PC-9 (cell line): ENCODE results near the gene SAMD9L. TPM values are rescaled to one million over a fixed set of nuclear protein-coding genes. Genes with fewer than 3 reads are reported as not detected.

ENCODE experiments used
- BruUV-seq: library from RNA; stranded (reverse); fragments of 400-500 nt; replicated peaks from 2 replicates; lab custom pipeline; 2021; lab: Mats Ljungman, UMichigan
- CTCF ChIA-PET: fragments of 300-600 bp; sonication (Branson Sonifier 250); formaldehyde crosslinking; loops from one replicate; lab custom pipeline; 2022; ENCODE audit warnings: antibody characterized with exemption; lab: Charles Lee
- POLR2A ChIA-PET: fragments of 300-600 bp; sonication (Branson Sonifier 250); formaldehyde crosslinking; loops from one replicate; lab custom pipeline; 2022; ENCODE audit warnings: antibody characterized with exemption; ENCODE audit not compliant: unreplicated experiment; lab: Charles Lee
- DNase-seq, 2 experiments: peaks; one replicate each; pipeline versions ENCODE4 v3.0.0 to v3.0.0-alpha.2; 2015 to 2022; ENCODE audit warnings: mixed read lengths in 1 of 2
- H2AFZ ChIP-seq: fragments of 200-600 bp; sonication (generic); 2 replicates; pipeline ENCODE4 v1.8.1; 2017; ENCODE audit warnings: antibody characterized with exemption
- H3F3A ChIP-seq: fragments of 200-600 bp; sonication (generic); 2 replicates; pipeline ENCODE4 v1.8.1; 2017; ENCODE audit warnings: antibody characterized with exemption, mild to moderate bottlenecking, low read depth; ENCODE audit not compliant: insufficient read depth
- H3K27ac ChIP-seq: fragments of 200-600 bp; sonication (generic); 2 replicates; pipeline ENCODE4 v1.6.1; 2016; ENCODE audit warnings: mixed run types
- H3K27me3 ChIP-seq: fragments of 200-600 bp; sonication (generic); 2 replicates; pipeline ENCODE4 v1.6.1; 2016; ENCODE audit warnings: low read depth, mixed run types; ENCODE audit not compliant: insufficient read depth
- H3K36me3 ChIP-seq: fragments of 200-600 bp; sonication (generic); 2 replicates; pipeline ENCODE4 v1.6.1; 2016; ENCODE audit warnings: low read depth, mixed run types
- H3K4me1 ChIP-seq: fragments of 200-600 bp; sonication (generic); replicated peaks from 2 replicates; pipeline ENCODE4 v1.6.1; 2016; ENCODE audit warnings: mixed run types; ENCODE audit not compliant: insufficient read depth
- H3K4me2 ChIP-seq: fragments of 200-600 bp; sonication (generic); 2 replicates; pipeline ENCODE4 v1.6.1; 2017; ENCODE audit warnings: mixed run types
- H3K4me3 ChIP-seq: fragments of 200-600 bp; sonication (generic); 2 replicates; pipeline ENCODE4 v1.6.1; 2016; ENCODE audit warnings: mixed run types
- H3K79me2 ChIP-seq: fragments of 200-600 bp; sonication (generic); 2 replicates; pipeline ENCODE4 v1.6.1; 2017; ENCODE audit warnings: low read depth, mixed run types
- H3K9me2 ChIP-seq: fragments of 200-600 bp; sonication (generic); 2 replicates; pipeline ENCODE4 v1.8.1; 2017; ENCODE audit warnings: mild to moderate bottlenecking; ENCODE audit not compliant: insufficient read depth
- H3K9me3 ChIP-seq: fragments of 200-600 bp; sonication (generic); 2 replicates; pipeline ENCODE4 v1.8.1; 2016; ENCODE audit warnings: low read depth; ENCODE audit not compliant: insufficient read depth
- H4K20me1 ChIP-seq: fragments of 200-600 bp; sonication (generic); 2 replicates; pipeline ENCODE4 v1.8.1; 2017; ENCODE audit not compliant: insufficient read depth
- CTCF ChIP-seq: fragments of 200-600 bp; sonication (generic); conservative IDR thresholded peaks from 2 replicates; pipeline ENCODE4 v1.6.1; 2017; ENCODE audit warnings: mixed run types, antibody characterized with exemption, mild to moderate bottlenecking, moderate library complexity
- EZH2 ChIP-seq: fragments of 200-600 bp; sonication (generic); IDR thresholded peaks from 2 replicates; pipeline ENCODE4 v1.8.0; 2017; ENCODE audit warnings: antibody characterized with exemption, low read depth
- intact Hi-C: fragments of 100-400 bp; cut with micrococcal nuclease; formaldehyde crosslinking; loops from one replicate; pipeline ENCODE4 v1.10.0; 2022; ENCODE audit not compliant: unreplicated experiment
- total RNA-seq: library from RNA; stranded (reverse); gene quantifications from 2 replicates; pipeline ENCODE4 v1.2.3, GENCODE V29; 2021

Gene SAMD9L
- total RNA-seq, 1 experiment from 2014 or later = 4.1 TPM

- Histone ChIP-seq H3K4me2 (peak overlapping the region; percentile 35; the same call in 1 of the 2 replicates), H3F3A (peaks cover 24% of the 10 kb centered on the region), H3K9me3 (peaks cover 16% of the 10 kb centered on the region; the same call in 1 of the 2 replicates), H3K9me2 (no peaks in the 10 kb centered on the region), H3K79me2 (0 out of 2 replicates have a peak, but pooled peaks cover 5% of the 10 kb centered on the region), H3K27me3 (no peaks in the 10 kb centered on the region), H3K4me1 (peaks cover 57% of the 10 kb centered on the region), H3K27ac (peak overlapping the region; percentile 68), H3K36me3 (no peaks in the 10 kb centered on the region), H3K4me3 (no peak overlapping the region), H2AFZ (0 out of 2 replicates have a peak overlapping the region, but pooled peaks have one; percentile 50), H4K20me1 (no peaks in the 10 kb centered on the region)
- BruUV-seq = no TSS peak
- ChIA-PET CTCF (no interaction called here), POLR2A (interaction anchor here (0.6 kb wide), 1 partner anchor 284 kb away, joined by 9 read pairs; no protein-coding TSS in a partner anchor)
- TF ChIP-seq EZH2 (no peak), CTCF (no peak)
- intact Hi-C loops = loop anchor here (5.0 to 10.0 kb wide), 4 partner anchors 47 to 351 kb away; no protein-coding TSS in a partner anchor
- DNase-seq = peak; percentile 21 to 60
These were observed 32.4 kb downstream of the SAMD9L start for GRCh38 chr7:93115796-93116195.

- intact Hi-C loops = no loop called here
- Histone ChIP-seq H3K79me2 (no peaks in the 10 kb centered on the region), H4K20me1 (no peaks in the 10 kb centered on the region), H3K27me3 (no peaks in the 10 kb centered on the region), H3K36me3 (no peaks in the 10 kb centered on the region), H3K4me3 (no peak overlapping the region), H3K27ac (no peak overlapping the region), H3K4me2 (no peak overlapping the region), H3F3A (no peaks in the 10 kb centered on the region), H3K9me3 (no peaks in the 10 kb centered on the region), H3K4me1 (no peaks in the 10 kb centered on the region), H3K9me2 (no peaks in the 10 kb centered on the region; the same call in 1 of the 2 replicates), H2AFZ (no peak overlapping the region)
- no TSS peak for BruUV-seq
- DNase-seq = no peak
- TF ChIP-seq CTCF = no peak
- TF ChIP-seq EZH2 = no peak
- POLR2A ChIA-PET = no interaction called here
- CTCF ChIA-PET = no interaction called here
These were observed 40.2 kb downstream of the SAMD9L start for GRCh38 chr7:93108003-93108402.

- no peak overlapping the region for H3K4me2 ChIP-seq
- H2AFZ ChIP-seq = no peak overlapping the region
- no peaks in the 10 kb centered on the region for H3K36me3 ChIP-seq
- H3K9me3 ChIP-seq = no peaks in the 10 kb centered on the region; the same call in 1 of the 2 replicates
- H3K27ac ChIP-seq = no peak overlapping the region
- H3K79me2 ChIP-seq = no peaks in the 10 kb centered on the region
- intact Hi-C loops = no loop called here
- ChIA-PET CTCF (no interaction called here), POLR2A (no interaction called here)
- no TSS peak for BruUV-seq
- no peaks in the 10 kb centered on the region for H3F3A ChIP-seq
- TF ChIP-seq EZH2 (no peak), CTCF (no peak)
- no peaks in the 10 kb centered on the region for H3K4me1 ChIP-seq
- no peaks in the 10 kb centered on the region for H4K20me1 ChIP-seq
- no peaks in the 10 kb centered on the region for H3K27me3 ChIP-seq
- H3K4me3 ChIP-seq = no peak overlapping the region
- H3K9me2 ChIP-seq = no peaks in the 10 kb centered on the region
- no peak for DNase-seq
These were observed 50.8 kb downstream of the SAMD9L start for GRCh38 chr7:93097388-93097787.
